IMR-90 (cell line): ENCODE results near the gene UBAC1. TPM values are rescaled to one million over a fixed set of nuclear protein-coding genes. Genes with fewer than 3 reads are reported as not detected.

Experiments used
- ATAC-seq: fragments of 200-7000 bp; cut with Tn5 transposase; 2 replicates; pipeline ENCODE4 v1.9.1; 2020; ENCODE audit warnings: low read depth, mild to moderate bottlenecking, moderate library complexity
- BruUV-seq: library from RNA; stranded (reverse); fragments of 400-500 nt; replicated peaks from 2 replicates; lab custom pipeline; 2021; lab: Mats Ljungman, UMichigan
- CTCF ChIA-PET: fragments of 300-600 bp; formaldehyde crosslinking; extraction: SDS; loops from one replicate; lab custom pipeline; 2021; ENCODE audit warnings: antibody characterized with exemption; lab: Yijun Ruan, JAX
- POLR2A ChIA-PET: fragments of 300-600 bp; sonication (Branson Sonifier 250); formaldehyde crosslinking; loops from one replicate; lab custom pipeline; 2022; ENCODE audit warnings: antibody characterized with exemption; ENCODE audit not compliant: unreplicated experiment; lab: Charles Lee
- DNase-seq: peaks from one replicate; pipeline ENCODE4 v3.0.0; 2013
- H2AFZ ChIP-seq: replicated peaks from 2 replicates; pipeline ENCODE3; 2013; ENCODE audit warnings: low read length, mild to moderate bottlenecking; ENCODE audit not compliant: poor library complexity
- H2AK5ac ChIP-seq: 2 replicates; pipeline ENCODE4 v1.6.1; 2013; ENCODE audit warnings: low read depth, low read length, inconsistent platforms
- H2AK9ac ChIP-seq: replicated peaks from 2 replicates; pipeline ENCODE3; 2013; ENCODE audit warnings: mild to moderate bottlenecking, low read depth, low read length, moderate library complexity; ENCODE audit not compliant: poor library complexity
- H2BK120ac ChIP-seq: 2 replicates; pipeline ENCODE4 v1.6.1; 2013; ENCODE audit warnings: low read depth, low read length, inconsistent platforms
- H2BK15ac ChIP-seq: 3 replicates; pipeline ENCODE4 v1.6.1; 2013; ENCODE audit warnings: low read depth, low read length, inconsistent platforms
- H2BK20ac ChIP-seq: 2 replicates; pipeline ENCODE4 v1.6.1; 2013; ENCODE audit warnings: low read depth, mild to moderate bottlenecking, inconsistent platforms, low read length, moderate library complexity
- H2BK5ac ChIP-seq: 2 replicates; pipeline ENCODE4 v1.6.1; 2013; ENCODE audit warnings: mild to moderate bottlenecking, low read depth, low read length, inconsistent platforms; ENCODE audit not compliant: poor library complexity, severe bottlenecking
- H3K14ac ChIP-seq: replicated peaks from 2 replicates; pipeline ENCODE4 v1.6.1; 2013; ENCODE audit warnings: low read depth, low read length, inconsistent platforms
- H3K18ac ChIP-seq: 2 replicates; pipeline ENCODE4 v1.6.1; 2013; ENCODE audit warnings: low read depth, low read length, control low read depth
- H3K23ac ChIP-seq: 2 replicates; pipeline ENCODE4 v1.6.1; 2013; ENCODE audit warnings: low read depth, low read length, inconsistent platforms
- H3K27ac ChIP-seq: 2 replicates; pipeline ENCODE4 v1.5.1; 2013; ENCODE audit warnings: mild to moderate bottlenecking, control low read depth, low read length; ENCODE audit not compliant: insufficient read depth
- H3K27me3 ChIP-seq: 2 replicates; pipeline ENCODE4 v1.6.1; 2013; ENCODE audit warnings: low read length; ENCODE audit not compliant: control insufficient read depth, insufficient read depth
- H3K36me3 ChIP-seq: 2 replicates; pipeline ENCODE4 v1.6.1; 2013; ENCODE audit warnings: low read length, mixed read lengths; ENCODE audit not compliant: control insufficient read depth, insufficient read depth
- H3K4ac ChIP-seq: 2 replicates; pipeline ENCODE4 v1.6.1; 2013; ENCODE audit warnings: low read depth, low read length, inconsistent platforms
- H3K4me1 ChIP-seq: 2 replicates; pipeline ENCODE4 v1.6.1; 2013; ENCODE audit warnings: low read length, mixed read lengths; ENCODE audit not compliant: control insufficient read depth, insufficient read depth
- H3K4me2 ChIP-seq: 2 replicates; pipeline ENCODE4 v1.6.1; 2013; ENCODE audit warnings: low read depth, mild to moderate bottlenecking, control low read depth, low read length, moderate library complexity
- H3K4me3 ChIP-seq: 2 replicates; pipeline ENCODE4 v1.5.1; 2013; ENCODE audit warnings: low read depth, mild to moderate bottlenecking, control low read depth, low read length, moderate library complexity; ENCODE audit not compliant: insufficient read depth
- H3K56ac ChIP-seq: 2 replicates; pipeline ENCODE4 v1.6.1; 2013; ENCODE audit warnings: low read length, inconsistent platforms; ENCODE audit not compliant: insufficient read depth; ENCODE audit errors: extremely low read depth
- H3K79me1 ChIP-seq, 2 experiments: 2 replicates each; pipeline ENCODE4 v1.6.1; 2013; ENCODE audit warnings: low read length in 2 of 2, inconsistent platforms in 1 of 2, low read depth in 1 of 2
- H3K9ac ChIP-seq: 2 replicates; pipeline ENCODE4 v1.6.1; 2013; ENCODE audit warnings: low read depth, low read length, control low read depth
- H3K9me1 ChIP-seq: 2 replicates; pipeline ENCODE4 v1.6.1; 2013; ENCODE audit warnings: low read length, inconsistent platforms; ENCODE audit not compliant: insufficient read depth
- H3K9me3 ChIP-seq: 2 replicates; pipeline ENCODE4 v1.6.1; 2013; ENCODE audit warnings: low read length; ENCODE audit not compliant: control insufficient read depth, insufficient read depth
- H4K20me1 ChIP-seq: 2 replicates; pipeline ENCODE4 v1.6.1; 2013; ENCODE audit warnings: low read length, inconsistent platforms; ENCODE audit not compliant: insufficient read depth
- H4K5ac ChIP-seq: 2 replicates; pipeline ENCODE4 v1.6.1; 2013; ENCODE audit warnings: mild to moderate bottlenecking, low read depth, low read length, control low read depth
- H4K8ac ChIP-seq, 2 experiments: 2 replicates each; pipeline ENCODE4 v1.6.1; 2013; ENCODE audit warnings: low read depth in 2 of 2, low read length in 2 of 2, control low read depth in 1 of 2, inconsistent platforms in 1 of 2
- H4K91ac ChIP-seq: 2 replicates; pipeline ENCODE4 v1.6.1; 2013; ENCODE audit warnings: low read depth, low read length, inconsistent platforms; ENCODE audit not compliant: insufficient read depth
- BHLHE40 ChIP-seq: fragments of 150-350 bp; IDR thresholded peaks from 2 replicates; pipeline ENCODE4 v1.6.1; 2016; ENCODE audit warnings: mild to moderate bottlenecking, low read depth, low read length
- CEBPB ChIP-seq: IDR thresholded peaks from 2 replicates; pipeline ENCODE4 v1.6.1; 2012; ENCODE audit warnings: low read depth, low read length, improper control_type of control experiment
- CHD1 ChIP-seq: IDR thresholded peaks from 2 replicates; pipeline ENCODE4 v1.6.1; 2012; ENCODE audit warnings: low read depth, low read length, improper control_type of control experiment
- FOS ChIP-seq: fragments of 150-350 bp; IDR thresholded peaks from 2 replicates; pipeline ENCODE4 v1.6.1; 2016; ENCODE audit warnings: low read depth, low read length
- MAFK ChIP-seq: IDR thresholded peaks from 2 replicates; pipeline ENCODE4 v1.6.1; 2012; ENCODE audit warnings: low read depth, low read length, improper control_type of control experiment
- MAZ ChIP-seq: IDR thresholded peaks from 2 replicates; pipeline ENCODE4 v1.6.1; 2012; ENCODE audit warnings: low read depth, mild to moderate bottlenecking, low read length, improper control_type of control experiment, moderate library complexity, borderline replicate concordance
- MXI1 ChIP-seq: IDR thresholded peaks from 2 replicates; pipeline ENCODE4 v1.6.1; 2012; ENCODE audit warnings: low read depth, mild to moderate bottlenecking, low read length, moderate library complexity, borderline replicate concordance
- NFE2L2 ChIP-seq: fragments of 150-350 bp; IDR thresholded peaks from 2 replicates; pipeline ENCODE4 v1.6.1; 2016; ENCODE audit warnings: low read depth, mild to moderate bottlenecking, low read length
- POLR2A ChIP-seq: IDR thresholded peaks from 2 replicates; pipeline ENCODE4 v1.6.1; 2012; ENCODE audit warnings: mild to moderate bottlenecking, low read depth, low read length
- RAD21 ChIP-seq: IDR thresholded peaks from 2 replicates; pipeline ENCODE4 v1.6.1; 2012; ENCODE audit warnings: low read length, improper control_type of control experiment
- RCOR1 ChIP-seq: IDR thresholded peaks from 2 replicates; pipeline ENCODE4 v1.6.1; 2012; ENCODE audit warnings: mild to moderate bottlenecking, low read length, improper control_type of control experiment; ENCODE audit not compliant: insufficient replicate concordance
- RFX5 ChIP-seq: IDR thresholded peaks from 2 replicates; pipeline ENCODE4 v1.8.0; 2012; ENCODE audit warnings: low read depth, mild to moderate bottlenecking, low read length, moderate library complexity
- SMC3 ChIP-seq: fragments of 150-350 bp; IDR thresholded peaks from 2 replicates; pipeline ENCODE4 v1.6.1; 2016; ENCODE audit warnings: low read depth, mild to moderate bottlenecking, antibody characterized with exemption, low read length, moderate library complexity
- WGBS, 2 experiments: methylation state at CpG; one replicate each; pipeline versions ENCODE4 v1.1.5 to v1.1.7; 2013; ENCODE audit warnings: missing lambda C conversion rate in 2 of 2; ENCODE audit not compliant: insufficient read length in 1 of 2; ENCODE audit errors: extremely low coverage in 2 of 2; 5-methylcytosine and 5-hydroxymethylcytosine counted together
- dilution Hi-C: fragments of 300-500 bp; cut with HindIII; formaldehyde crosslinking; loops from one replicate; pipeline ENCODE4 v1.14.3; 2018; ENCODE audit warnings: low sequenced_read_pairs; ENCODE audit not compliant: unreplicated experiment
- in situ Hi-C: fragments of 300-500 bp; cut with MboI; formaldehyde crosslinking; loops from 3 replicates; pipeline ENCODE4 v1.14.3; 2019; ENCODE audit warnings: low sequenced_read_pairs, inconsistent platforms, mixed read lengths
- intact Hi-C: fragments of 100-400 bp; cut with micrococcal nuclease; formaldehyde crosslinking; loops from 2 replicates; pipeline ENCODE4 v1.10.0; 2022
- polyA plus RNA-seq, 3 experiments: library from polyadenylated mRNA; depleted of rRNA; stranded (reverse); fragments of >200 nt; gene quantifications; 2 replicates each; pipeline ENCODE4 v1.2.3, GENCODE V29; 2012; ENCODE audit warnings: low replicate concordance in 1 of 3
- total RNA-seq: library from RNA; depleted of rRNA; stranded (reverse); fragments of >200 nt; gene quantifications from 2 replicates; pipeline ENCODE4 v1.2.3, GENCODE V29; 2012
- TF ChIP-seq, protein P1 (sequence below): fragments of 150-350 bp; IDR thresholded peaks from 2 replicates; pipeline ENCODE4 v1.6.1; 2017; ENCODE audit warnings: mild to moderate bottlenecking, antibody characterized with exemption, low read length, low read depth
- TF ChIP-seq, protein P2 (sequence below): conservative IDR thresholded peaks from 2 replicates; pipeline ENCODE4 v1.5.1; 2012; ENCODE audit warnings: mild to moderate bottlenecking, low read depth, low read length, improper control_type of control experiment
- TF ChIP-seq, protein P3 (sequence below): fragments of 150-350 bp; IDR thresholded peaks from 2 replicates; pipeline ENCODE4 v1.6.1; 2016; ENCODE audit warnings: low read depth, mild to moderate bottlenecking, low read length, moderate library complexity, borderline replicate concordance

Gene UBAC1
- total and polyA plus RNA-seq, 2 of the 4 experiments (the other 2 are of a cell fraction), result 25.3 to 33.9 TPM

DNA sequence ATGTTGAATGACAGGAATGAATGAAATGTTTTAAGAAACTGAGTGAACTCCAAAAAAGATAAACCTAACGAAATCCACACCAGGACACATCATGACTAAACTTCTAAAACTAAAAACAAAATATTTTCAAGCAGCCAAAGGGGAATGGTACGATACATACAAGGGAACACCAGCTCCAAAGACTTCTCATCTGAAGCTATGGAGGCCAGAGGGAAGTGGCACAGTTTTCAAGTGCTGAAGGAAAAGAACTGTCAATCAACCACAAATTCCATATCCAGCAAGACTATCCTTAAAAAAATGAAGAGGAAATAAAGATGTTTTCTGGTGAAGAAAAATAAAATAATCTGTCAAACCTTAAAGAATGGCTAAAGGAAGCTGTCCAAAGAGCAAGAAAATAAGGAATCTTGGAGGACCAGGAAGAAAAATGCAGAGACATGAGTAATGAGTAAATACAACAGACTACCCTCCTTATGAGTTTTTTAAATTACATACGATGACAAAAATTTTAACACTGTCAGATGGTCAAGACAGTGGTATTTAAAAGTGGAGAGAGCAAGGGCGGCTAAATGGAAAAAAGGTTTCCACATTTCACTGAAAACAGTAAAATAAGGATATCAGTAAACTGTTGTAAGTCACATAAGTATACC is 65.8 kb downstream of the UBAC1 start:
- Histone ChIP-seq H3K23ac (no peak overlapping the region), H3K27me3 (no peaks in the 10 kb centered on the region), H3K36me3 (no peaks in the 10 kb centered on the region), H4K20me1 (peaks cover 88% of the 10 kb centered on the region), H3K9me3 (peaks cover 2% of the 10 kb centered on the region; the same call in 1 of the 2 replicates), H3K56ac (no peak overlapping the region), H3K9ac (no peak overlapping the region), H2BK15ac (no peak overlapping the region), H2BK20ac (no peak overlapping the region), H4K91ac (no peak overlapping the region), H2AK5ac (no peak overlapping the region), H4K5ac (no peak overlapping the region), H3K4me3 (no peak overlapping the region), H3K14ac (no peak overlapping the region), H3K4ac (no peak overlapping the region), H3K27ac (no peak overlapping the region), H3K9me1 (peaks cover 19% of the 10 kb centered on the region; the same call in 1 of the 2 replicates), H2BK5ac (no peak overlapping the region), H3K4me1 (peaks cover 3% of the 10 kb centered on the region; the same call in 1 of the 2 replicates), H4K8ac (no peak overlapping the region), H3K79me1 (peaks cover 38 to 75% of the 10 kb centered on the region in 2 experiments), H3K4me2 (no peak overlapping the region), H2AFZ (no peak overlapping the region), H2BK120ac (no peak overlapping the region), H2AK9ac (no peak overlapping the region), H3K18ac (no peak overlapping the region)
- WGBS, 2 experiments, result 100% methylated on average over 1 of the region's 4 CpGs; no CpG with 5 or more reads in 1 of the 2 experiments
- ChIA-PET CTCF (no interaction called here), POLR2A (no interaction called here)
- BruUV-seq, result no TSS peak
- no peak for TF ChIP-seq MXI1
- no peak for TF ChIP-seq RCOR1
- no peak for TF ChIP-seq FOS
- no peak for TF ChIP-seq CHD1
- TF ChIP-seq BHLHE40, result no peak
- TF ChIP-seq MAFK, result no peak
- TF ChIP-seq POLR2A, result no peak
- no peak for TF ChIP-seq SMC3
- TF ChIP-seq, protein P1, sequence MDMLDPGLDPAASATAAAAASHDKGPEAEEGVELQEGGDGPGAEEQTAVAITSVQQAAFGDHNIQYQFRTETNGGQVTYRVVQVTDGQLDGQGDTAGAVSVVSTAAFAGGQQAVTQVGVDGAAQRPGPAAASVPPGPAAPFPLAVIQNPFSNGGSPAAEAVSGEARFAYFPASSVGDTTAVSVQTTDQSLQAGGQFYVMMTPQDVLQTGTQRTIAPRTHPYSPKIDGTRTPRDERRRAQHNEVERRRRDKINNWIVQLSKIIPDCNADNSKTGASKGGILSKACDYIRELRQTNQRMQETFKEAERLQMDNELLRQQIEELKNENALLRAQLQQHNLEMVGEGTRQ, result no peak
- TF ChIP-seq, protein P2, sequence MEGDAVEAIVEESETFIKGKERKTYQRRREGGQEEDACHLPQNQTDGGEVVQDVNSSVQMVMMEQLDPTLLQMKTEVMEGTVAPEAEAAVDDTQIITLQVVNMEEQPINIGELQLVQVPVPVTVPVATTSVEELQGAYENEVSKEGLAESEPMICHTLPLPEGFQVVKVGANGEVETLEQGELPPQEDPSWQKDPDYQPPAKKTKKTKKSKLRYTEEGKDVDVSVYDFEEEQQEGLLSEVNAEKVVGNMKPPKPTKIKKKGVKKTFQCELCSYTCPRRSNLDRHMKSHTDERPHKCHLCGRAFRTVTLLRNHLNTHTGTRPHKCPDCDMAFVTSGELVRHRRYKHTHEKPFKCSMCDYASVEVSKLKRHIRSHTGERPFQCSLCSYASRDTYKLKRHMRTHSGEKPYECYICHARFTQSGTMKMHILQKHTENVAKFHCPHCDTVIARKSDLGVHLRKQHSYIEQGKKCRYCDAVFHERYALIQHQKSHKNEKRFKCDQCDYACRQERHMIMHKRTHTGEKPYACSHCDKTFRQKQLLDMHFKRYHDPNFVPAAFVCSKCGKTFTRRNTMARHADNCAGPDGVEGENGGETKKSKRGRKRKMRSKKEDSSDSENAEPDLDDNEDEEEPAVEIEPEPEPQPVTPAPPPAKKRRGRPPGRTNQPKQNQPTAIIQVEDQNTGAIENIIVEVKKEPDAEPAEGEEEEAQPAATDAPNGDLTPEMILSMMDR, result no peak
- TF ChIP-seq, protein P3, sequence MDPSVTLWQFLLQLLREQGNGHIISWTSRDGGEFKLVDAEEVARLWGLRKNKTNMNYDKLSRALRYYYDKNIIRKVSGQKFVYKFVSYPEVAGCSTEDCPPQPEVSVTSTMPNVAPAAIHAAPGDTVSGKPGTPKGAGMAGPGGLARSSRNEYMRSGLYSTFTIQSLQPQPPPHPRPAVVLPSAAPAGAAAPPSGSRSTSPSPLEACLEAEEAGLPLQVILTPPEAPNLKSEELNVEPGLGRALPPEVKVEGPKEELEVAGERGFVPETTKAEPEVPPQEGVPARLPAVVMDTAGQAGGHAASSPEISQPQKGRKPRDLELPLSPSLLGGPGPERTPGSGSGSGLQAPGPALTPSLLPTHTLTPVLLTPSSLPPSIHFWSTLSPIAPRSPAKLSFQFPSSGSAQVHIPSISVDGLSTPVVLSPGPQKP, result no peak
- no peak for TF ChIP-seq MAZ
- TF ChIP-seq NFE2L2, result no peak
- TF ChIP-seq RAD21, result no peak
- TF ChIP-seq RFX5, result no peak
- TF ChIP-seq CEBPB, result no peak
- in situ Hi-C loops (no loop called here), intact Hi-C loops (no loop called here), dilution Hi-C loops (no loop called here)
- ATAC-seq (no peak), DNase-seq (no peak)
